GM19023 (cell line): ENCODE data around the gene LMCD1.

Experiments used
- ATAC-seq: cut with Tn5 transposase; IDR thresholded peaks from one replicate; pipeline ENCODE4 v1.9.1; 2021; ENCODE audit warnings: mild to moderate bottlenecking, moderate library complexity; ENCODE audit not compliant: unreplicated experiment

Gene LMCD1

GRCh38 chr3:8503871-8504610, 2.4 kb downstream of the LMCD1 start:
- ATAC-seq: no peak

- no peak for ATAC-seq
Measured at GRCh38 chr3:8504611-8504973, 3.0 kb downstream of the LMCD1 start.

GRCh38 chr3:8505621-8506020, 4.0 kb downstream of the LMCD1 start:
- no peak for ATAC-seq

GRCh38 chr3:8506571-8507061, 5.0 kb downstream of the LMCD1 start:
- no peak for ATAC-seq

GRCh38 chr3:8507496-8507895, 5.9 kb downstream of the LMCD1 start:
- ATAC-seq: no peak

GRCh38 chr3:8509961-8510360, 8.3 kb downstream of the LMCD1 start:
- no peak for ATAC-seq

GRCh38 chr3:8512234-8512633, 10.6 kb downstream of the LMCD1 start:
- ATAC-seq: no peak

GRCh38 chr3:8516047-8516661, 14.5 kb downstream of the LMCD1 start:
- ATAC-seq: no peak

- no peak for ATAC-seq
Measured at GRCh38 chr3:8516783-8517182, 15.2 kb downstream of the LMCD1 start.

- no peak for ATAC-seq
Measured at GRCh38 chr3:8517487-8517886, 15.9 kb downstream of the LMCD1 start.

- no peak for ATAC-seq
Measured at GRCh38 chr3:8518138-8518537, 16.5 kb downstream of the LMCD1 start.

GRCh38 chr3:8519156-8519555, 17.5 kb downstream of the LMCD1 start:
- ATAC-seq: no peak

GRCh38 chr3:8519774-8520448, 18.3 kb downstream of the LMCD1 start:
- ATAC-seq: no peak

GRCh38 chr3:8520816-8521403, 19.3 kb downstream of the LMCD1 start:
- ATAC-seq: no peak

- ATAC-seq: no peak
Measured at GRCh38 chr3:8523041-8523440, 21.4 kb downstream of the LMCD1 start.

- no peak for ATAC-seq
Measured at GRCh38 chr3:8524249-8524648, 22.6 kb downstream of the LMCD1 start.

- ATAC-seq: no peak
Measured at GRCh38 chr3:8524656-8525399, 23.2 kb downstream of the LMCD1 start.

GRCh38 chr3:8525893-8526292, 24.3 kb downstream of the LMCD1 start:
- no peak for ATAC-seq

- no peak for ATAC-seq
Measured at GRCh38 chr3:8529181-8529637, 27.6 kb downstream of the LMCD1 start.

- no peak for ATAC-seq
Measured at GRCh38 chr3:8529738-8530525, 28.3 kb downstream of the LMCD1 start.
